Gastrocnemius medialis (tissue), 4 donors: ENCODE results near the gene RHOU.

ENCODE experiments used
- CTCF ChIP-seq, 5 experiments: fragments of 450-650 bp in 3 of 5; fragments of 200-600 bp in 2 of 5; sonication (generic) in 2 of 5; IDR thresholded peaks in 4 of 5; conservative IDR thresholded peaks in 1 of 5; 1 replicate in 4 of 5; 2 replicates in 1 of 5; pipeline ENCODE4 v1.5.1; 2016 to 2019; ENCODE audit warnings: antibody characterized with exemption in 5 of 5, mild to moderate bottlenecking in 3 of 5, moderate library complexity in 3 of 5
- POLR2A ChIP-seq, 2 donors: fragments of 450-650 bp; IDR thresholded peaks; one replicate each; pipeline ENCODE4 v1.6.1; 2017; ENCODE audit warnings: antibody characterized with exemption in 2 of 2, mild to moderate bottlenecking in 2 of 2, moderate library complexity in 2 of 2

DNA sequence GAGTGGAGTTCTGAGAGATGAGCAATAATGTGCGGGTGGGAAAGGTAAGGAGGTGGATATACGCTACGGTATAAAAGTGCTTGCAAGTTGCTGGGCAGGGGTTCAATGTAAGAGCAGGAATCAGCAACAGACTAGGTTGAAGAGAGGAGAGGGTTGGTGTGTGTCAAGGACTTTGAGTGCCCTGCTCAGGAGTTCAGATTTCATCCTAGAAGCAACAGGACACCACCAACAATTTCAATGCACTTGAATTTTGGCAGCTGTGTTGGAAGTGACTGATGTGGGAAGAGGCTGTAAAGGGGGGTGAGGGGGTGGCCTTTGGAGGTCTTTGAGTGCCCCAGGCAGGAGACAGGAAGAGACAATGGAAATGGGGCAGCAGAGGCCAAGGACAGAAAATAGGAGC lies 57.3 kb downstream of the RHOU start:
- TF ChIP-seq CTCF (IDR thresholded peaks at IDR 0.05 in 4 of 5, conservative IDR thresholded peaks at IDR 0.05 in 1 of 5) (no peak), POLR2A (IDR thresholded peaks at IDR 0.05) (no peak)
